C4-2B (cell line): ENCODE results near the gene GPR151.

Experiments
- H3K27ac ChIP-seq: fragments of 450-650 bp; 2 replicates; pipeline ENCODE4 v1.5.1; 2017
- ZFX ChIP-seq: fragments of 450-650 bp; IDR thresholded peaks from 2 replicates; pipeline ENCODE4 v1.6.1; 2017
- TF ChIP-seq, protein P1 (sequence below): fragments of 450-650 bp; conservative IDR thresholded peaks from 2 replicates; pipeline ENCODE4 v1.5.1; 2017; ENCODE audit warnings: mild to moderate bottlenecking

Gene GPR151

DNA sequence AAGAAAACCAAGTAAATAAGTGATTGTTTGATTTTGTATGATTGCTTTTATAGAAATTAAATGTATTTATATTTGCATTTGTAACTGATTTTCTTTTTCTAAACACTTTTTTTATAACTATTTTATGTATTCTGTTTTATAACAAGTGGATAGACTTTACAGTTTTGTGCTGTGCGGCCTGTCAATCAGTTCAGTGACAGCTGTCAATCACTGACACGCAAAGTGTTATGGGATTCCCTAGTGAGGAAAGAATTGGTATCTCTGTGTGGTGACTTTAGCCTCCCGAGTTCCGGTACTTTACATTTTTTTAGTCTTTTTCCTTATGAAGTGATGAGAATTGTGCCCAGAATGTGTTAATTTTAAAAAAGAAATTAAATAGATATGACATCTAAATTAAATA lies 16.3 kb downstream of the GPR151 start:
- TF ChIP-seq, protein P1, sequence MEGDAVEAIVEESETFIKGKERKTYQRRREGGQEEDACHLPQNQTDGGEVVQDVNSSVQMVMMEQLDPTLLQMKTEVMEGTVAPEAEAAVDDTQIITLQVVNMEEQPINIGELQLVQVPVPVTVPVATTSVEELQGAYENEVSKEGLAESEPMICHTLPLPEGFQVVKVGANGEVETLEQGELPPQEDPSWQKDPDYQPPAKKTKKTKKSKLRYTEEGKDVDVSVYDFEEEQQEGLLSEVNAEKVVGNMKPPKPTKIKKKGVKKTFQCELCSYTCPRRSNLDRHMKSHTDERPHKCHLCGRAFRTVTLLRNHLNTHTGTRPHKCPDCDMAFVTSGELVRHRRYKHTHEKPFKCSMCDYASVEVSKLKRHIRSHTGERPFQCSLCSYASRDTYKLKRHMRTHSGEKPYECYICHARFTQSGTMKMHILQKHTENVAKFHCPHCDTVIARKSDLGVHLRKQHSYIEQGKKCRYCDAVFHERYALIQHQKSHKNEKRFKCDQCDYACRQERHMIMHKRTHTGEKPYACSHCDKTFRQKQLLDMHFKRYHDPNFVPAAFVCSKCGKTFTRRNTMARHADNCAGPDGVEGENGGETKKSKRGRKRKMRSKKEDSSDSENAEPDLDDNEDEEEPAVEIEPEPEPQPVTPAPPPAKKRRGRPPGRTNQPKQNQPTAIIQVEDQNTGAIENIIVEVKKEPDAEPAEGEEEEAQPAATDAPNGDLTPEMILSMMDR = no peak
- TF ChIP-seq ZFX = no peak

DNA sequence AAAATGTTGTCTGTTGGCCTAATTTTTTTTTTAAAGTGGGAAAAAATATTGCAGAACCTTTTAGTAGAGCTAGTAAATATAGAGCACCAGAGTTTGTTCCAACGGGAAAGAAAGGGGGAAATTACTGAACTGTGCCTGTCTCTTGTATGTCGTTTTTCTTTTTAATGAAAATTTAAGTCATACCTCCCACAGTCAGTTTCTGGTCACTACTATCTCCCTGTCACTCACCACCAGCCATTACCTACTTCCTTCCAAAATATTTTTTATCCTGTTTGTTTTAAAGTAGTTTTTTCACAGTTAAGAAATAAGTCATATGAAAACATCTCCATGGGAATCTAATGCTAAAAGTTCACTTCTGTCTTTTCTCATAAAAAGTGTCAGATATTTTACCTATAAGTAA lies 21.3 kb downstream of the GPR151 start:
- no peak for TF ChIP-seq ZFX
- TF ChIP-seq, protein P1 = no peak
- H3K27ac ChIP-seq = no peak overlapping the region

More for the DNA sequence above, 16.3 kb downstream of the GPR151 start:
- H3K27ac ChIP-seq = no peak overlapping the region

DNA sequence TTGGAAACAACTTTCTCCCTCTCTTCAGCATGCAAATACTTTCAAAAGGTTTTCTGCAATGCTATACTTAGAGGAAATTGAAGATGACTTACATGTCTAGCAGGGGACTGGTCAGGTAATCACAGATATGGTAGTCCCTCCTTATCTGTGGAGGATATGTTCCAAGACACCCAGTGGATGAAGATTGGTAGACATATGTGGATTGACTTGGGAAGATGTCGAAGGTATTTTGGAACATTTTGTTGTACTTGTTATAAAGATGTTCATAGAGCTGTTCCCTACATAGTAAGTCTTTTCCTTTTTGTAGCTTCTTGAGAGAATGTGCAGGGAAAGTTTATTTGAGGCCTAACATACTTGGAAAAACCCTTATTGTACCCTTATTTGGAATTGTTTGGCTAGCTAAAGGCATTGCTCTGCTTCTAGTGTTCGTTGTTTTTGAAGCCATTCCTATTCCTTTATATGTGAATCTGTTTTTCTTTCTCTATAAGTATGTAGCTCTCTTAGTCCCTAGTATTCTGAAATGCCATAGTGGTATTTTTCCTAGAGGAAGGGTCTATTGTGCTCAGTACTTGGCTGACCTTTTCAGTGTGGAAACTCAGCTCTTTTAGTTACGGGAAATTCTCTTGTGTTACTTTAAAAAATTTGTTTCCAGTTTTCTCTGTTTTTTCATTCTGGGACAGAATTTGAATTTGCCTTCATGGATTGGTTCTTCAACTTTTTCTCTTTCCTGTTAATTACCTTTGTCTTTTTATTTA lies 25.7 kb downstream of the GPR151 start:
- no peak for TF ChIP-seq ZFX
- TF ChIP-seq, protein P1 = no peak
- H3K27ac ChIP-seq = no peak overlapping the region

DNA sequence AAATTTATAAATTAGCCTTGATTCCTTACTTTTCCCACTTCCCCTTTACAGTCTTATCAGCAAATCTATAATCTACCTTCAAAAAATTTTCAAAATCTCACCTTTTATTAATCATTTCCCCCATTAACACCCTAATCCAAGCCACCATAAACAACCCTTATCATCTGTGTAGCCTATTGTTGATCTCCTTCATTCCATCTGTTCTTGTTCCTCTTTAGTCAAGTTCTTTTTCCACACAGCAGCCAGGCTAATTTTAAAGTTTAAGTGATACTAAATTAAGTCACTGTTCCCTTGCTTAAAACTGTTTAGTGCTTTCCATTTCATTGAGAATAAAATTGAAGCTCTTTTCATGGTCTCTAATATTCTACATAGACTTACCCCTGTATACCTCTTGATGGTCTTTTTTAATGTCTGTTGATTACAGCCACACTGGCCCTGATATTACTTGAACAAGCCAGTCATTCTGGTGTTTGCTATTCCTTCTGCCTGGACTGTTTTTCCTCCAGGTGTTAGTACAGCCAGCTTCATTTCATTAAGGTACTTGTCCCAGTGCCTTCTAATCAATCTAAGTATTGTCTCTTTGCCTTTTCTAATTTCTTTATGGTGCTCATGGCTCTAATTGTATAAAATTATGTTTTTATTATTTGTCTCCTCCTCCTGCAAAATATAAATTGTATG lies 31.1 kb downstream of the GPR151 start:
- no peak overlapping the region for H3K27ac ChIP-seq
- TF ChIP-seq, protein P1 = no peak
- no peak for TF ChIP-seq ZFX

DNA sequence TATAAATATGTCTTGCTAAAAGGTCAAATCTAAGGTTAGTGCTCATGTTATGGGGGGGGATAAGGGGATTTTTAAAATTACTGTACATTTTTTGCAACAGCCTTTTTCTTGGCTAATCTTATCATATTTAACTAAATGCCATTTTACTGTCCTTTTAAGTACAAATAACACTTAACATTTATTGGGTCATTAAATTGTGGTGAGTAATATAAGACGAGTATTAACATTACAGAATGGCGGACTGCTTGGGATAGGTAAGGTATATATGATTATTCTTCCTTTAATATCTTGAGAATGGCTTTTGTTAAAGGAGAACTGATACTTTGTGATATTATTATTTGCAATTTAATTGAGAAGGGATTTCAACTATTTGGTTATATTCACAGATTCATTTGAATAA lies 33.2 kb downstream of the GPR151 start:
- TF ChIP-seq ZFX = no peak
- TF ChIP-seq, protein P1 = no peak
- no peak overlapping the region for H3K27ac ChIP-seq

DNA sequence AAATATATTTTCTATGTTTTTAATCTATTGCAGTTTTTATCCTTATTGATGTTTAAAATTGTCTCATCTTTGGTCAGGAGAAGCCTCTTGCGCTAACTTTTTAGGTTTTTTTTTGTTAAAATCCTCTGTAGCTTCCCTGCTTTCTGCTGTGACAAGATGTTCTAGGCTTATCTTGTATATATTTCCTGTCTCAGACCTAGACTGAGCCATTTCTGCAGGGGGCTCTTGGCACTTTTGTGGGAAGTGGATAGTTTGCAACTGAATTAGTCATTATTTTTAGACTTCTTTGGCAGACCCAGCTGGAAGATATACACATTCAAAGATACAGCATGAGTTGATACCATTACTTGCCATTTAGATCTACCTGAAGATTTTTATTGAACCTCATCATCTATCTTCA lies 40.1 kb downstream of the GPR151 start:
- H3K27ac ChIP-seq = no peak overlapping the region
- no peak for TF ChIP-seq ZFX
- TF ChIP-seq, protein P1 = no peak

DNA sequence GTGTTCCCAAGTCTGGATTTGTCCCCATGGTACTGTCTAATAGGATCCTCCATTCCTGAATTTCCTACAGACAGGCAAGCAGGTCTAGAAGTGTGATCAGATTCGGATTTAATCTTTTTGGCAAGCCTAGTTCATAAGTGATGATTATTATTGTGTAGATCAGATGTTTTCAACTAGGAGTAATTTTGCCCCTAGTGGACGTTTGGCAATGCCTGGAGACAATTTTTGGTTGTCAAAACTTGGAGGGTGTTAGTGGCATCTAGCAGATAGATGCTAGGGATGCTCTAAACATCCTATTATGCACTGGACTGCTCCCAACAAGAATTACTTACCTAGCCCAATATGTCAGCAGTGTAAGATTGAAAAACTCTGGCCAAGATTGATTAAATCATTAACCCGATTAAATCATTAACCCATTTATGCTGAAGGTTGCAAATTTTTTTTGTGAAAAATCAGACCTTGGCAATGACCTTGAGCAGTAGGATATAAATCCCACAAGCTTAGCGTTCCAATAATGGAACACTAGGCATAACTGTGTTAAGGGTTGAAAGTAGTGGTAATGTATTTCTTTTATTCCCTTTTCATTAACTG lies 40.7 kb downstream of the GPR151 start:
- H3K27ac ChIP-seq = no peak overlapping the region
- TF ChIP-seq ZFX = no peak
- TF ChIP-seq, protein P1 = peak; percentile 45
